ENCODE results near the gene CHST15. TPM values are rescaled to one million over a fixed set of nuclear protein-coding genes. Genes with fewer than 3 reads are reported as not detected.

The CHST15 gene
- total and polyA plus RNA-seq, 7 donors: 2.4 to 57.9 (median 29.9) TPM

DNA sequence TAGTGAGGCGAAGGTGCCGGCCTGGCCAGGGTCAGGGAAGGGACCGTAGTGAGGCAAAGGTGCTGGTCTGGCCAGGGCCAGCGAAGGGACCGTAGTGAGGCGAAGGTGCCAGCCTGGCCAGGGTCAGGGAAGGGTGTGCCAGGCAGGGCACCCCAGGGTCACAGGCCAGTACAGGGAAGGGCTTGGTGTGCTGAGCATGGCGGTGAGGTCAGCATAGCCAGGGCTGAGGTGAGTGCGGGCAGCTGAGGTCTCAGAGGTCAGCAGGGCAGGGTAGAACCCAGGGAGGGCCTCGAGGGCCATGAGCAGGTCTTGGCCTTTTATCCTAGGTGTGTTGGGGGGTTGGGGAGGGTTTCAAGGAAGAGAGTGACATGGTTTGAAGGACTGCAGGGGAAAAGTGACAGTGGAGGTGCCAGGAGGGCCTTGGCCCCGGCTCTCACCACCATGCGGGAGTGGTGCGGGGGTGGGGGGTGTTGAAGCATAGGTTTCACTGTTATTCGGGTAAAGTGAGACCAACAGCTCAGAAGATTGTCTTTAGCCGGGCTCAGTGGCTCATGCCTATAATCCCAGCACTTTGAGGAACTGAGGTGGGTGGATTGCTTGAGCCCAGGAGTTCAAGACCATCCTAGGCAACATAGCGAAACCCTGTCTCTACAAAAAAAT is 93.3 kb downstream of the CHST15 start:
- WGBS, 2 donors: 91 to 93% methylated on average over 15 of the region's 15 CpGs
- H3K9me3 ChIP-seq: no peaks in the 10 kb centered on the region
- H3K4me3 ChIP-seq: no peak overlapping the region
- H3K4me1 ChIP-seq: peaks cover 0 to 28% (median 22%) of the 10 kb centered on the region in 4 donors
- no peaks in the 10 kb centered on the region for H3K36me3 ChIP-seq
- TF ChIP-seq POLR2A (IDR thresholded peaks at IDR 0.05) (no peak), EP300 (IDR thresholded peaks at IDR 0.05) (no peak), POLR2AphosphoS5 (IDR thresholded peaks at IDR 0.05) (no peak)
- TF ChIP-seq, protein P1, sequence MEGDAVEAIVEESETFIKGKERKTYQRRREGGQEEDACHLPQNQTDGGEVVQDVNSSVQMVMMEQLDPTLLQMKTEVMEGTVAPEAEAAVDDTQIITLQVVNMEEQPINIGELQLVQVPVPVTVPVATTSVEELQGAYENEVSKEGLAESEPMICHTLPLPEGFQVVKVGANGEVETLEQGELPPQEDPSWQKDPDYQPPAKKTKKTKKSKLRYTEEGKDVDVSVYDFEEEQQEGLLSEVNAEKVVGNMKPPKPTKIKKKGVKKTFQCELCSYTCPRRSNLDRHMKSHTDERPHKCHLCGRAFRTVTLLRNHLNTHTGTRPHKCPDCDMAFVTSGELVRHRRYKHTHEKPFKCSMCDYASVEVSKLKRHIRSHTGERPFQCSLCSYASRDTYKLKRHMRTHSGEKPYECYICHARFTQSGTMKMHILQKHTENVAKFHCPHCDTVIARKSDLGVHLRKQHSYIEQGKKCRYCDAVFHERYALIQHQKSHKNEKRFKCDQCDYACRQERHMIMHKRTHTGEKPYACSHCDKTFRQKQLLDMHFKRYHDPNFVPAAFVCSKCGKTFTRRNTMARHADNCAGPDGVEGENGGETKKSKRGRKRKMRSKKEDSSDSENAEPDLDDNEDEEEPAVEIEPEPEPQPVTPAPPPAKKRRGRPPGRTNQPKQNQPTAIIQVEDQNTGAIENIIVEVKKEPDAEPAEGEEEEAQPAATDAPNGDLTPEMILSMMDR (IDR thresholded peaks at IDR 0.05): no peak
- H3K27ac ChIP-seq: no peak overlapping the region
- intact Hi-C loops (cut with DNase I): loop anchor here (10.0 kb wide), 1 partner anchor 525 kb away; no protein-coding TSS in a partner anchor
- no peak for DNase-seq
- no peaks in the 10 kb centered on the region for H3K27me3 ChIP-seq

DNA sequence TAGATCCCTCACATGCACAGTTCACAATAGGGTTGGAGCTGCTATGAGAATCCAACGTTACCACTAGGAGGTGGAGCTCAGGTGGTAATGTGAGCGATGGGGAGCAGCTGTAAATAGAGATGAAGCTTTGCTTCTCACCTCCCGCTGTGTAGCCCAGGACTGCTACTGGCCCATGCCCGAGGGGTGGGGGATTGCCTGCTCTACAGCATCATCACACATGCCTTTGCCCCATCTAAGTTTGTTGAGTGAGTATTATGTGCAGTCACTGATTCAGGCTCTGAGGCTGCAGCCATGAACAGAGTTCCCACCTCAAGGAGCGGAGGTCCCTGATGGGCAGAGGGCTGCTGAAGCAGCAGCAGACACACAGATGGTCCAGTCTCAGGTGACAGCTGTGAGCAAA is 94.1 kb downstream of the CHST15 start:
- peaks cover 0 to 2% (median 1%) of the 10 kb centered on the region in 3 donors for H3K27me3 ChIP-seq
- DNase-seq: no peak
- no peaks in the 10 kb centered on the region for H3K9me3 ChIP-seq
- 80 to 88% methylated on average over 5 of the region's 5 CpGs for WGBS, 2 donors
- no peak for TF ChIP-seq POLR2AphosphoS5 (IDR thresholded peaks at IDR 0.05)
- no peak for TF ChIP-seq POLR2A (IDR thresholded peaks at IDR 0.05)
- no peak for TF ChIP-seq EP300 (IDR thresholded peaks at IDR 0.05)
- TF ChIP-seq, protein P1 (IDR thresholded peaks at IDR 0.05): no peak
- peaks cover 0 to 28% (median 24%) of the 10 kb centered on the region in 4 donors for H3K4me1 ChIP-seq
- H3K4me3 ChIP-seq: no peak overlapping the region
- intact Hi-C loops (cut with DNase I): loop anchor here (10.0 kb wide), 1 partner anchor 526 kb away; no protein-coding TSS in a partner anchor
- H3K27ac ChIP-seq: no peak overlapping the region
- H3K36me3 ChIP-seq: no peaks in the 10 kb centered on the region

DNA sequence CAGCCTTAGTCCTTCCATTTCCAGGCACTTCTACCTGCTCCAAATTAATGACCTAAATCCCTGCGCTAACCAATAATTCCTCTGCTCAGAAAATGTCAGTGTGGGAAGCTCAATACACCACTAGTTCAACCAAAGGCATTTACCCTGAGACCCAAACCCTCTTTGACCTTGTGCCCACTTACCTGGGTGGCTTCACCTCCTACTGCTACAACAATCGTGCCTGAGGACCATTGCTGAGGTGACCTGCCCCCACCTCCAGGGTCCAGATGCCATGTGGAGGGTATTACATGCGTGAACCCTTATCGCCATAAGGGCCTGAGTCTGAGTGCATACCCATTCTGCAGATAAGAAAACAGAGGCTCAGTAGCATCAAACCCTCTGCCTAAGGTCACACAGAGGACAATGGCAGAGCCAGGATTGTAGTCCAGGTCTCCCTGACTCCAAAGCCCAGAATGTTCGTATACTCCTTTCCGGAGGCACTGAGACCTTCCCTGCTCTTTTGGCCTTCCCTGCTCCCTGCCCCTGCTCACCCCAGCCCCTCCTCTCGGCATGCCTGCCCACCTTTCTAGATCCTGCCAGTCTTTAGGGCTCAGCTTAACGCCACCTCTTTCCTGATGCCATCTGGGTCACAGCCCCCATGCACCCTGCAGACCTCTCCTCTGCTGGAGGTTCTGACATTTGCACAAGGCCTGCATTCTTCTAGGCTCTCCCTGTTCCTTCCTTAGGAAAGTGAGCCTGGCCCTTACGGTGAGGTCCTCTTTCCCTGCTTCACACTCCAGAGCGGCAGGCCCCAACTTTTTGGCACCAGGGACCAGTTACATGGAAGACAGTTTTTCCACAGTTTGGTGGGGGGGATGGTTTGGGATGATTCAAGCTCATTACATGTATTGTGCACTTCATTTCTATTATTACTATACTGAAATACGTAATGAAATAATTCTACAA is 94.9 kb downstream of the CHST15 start:
- Histone ChIP-seq H3K4me1 (peaks cover 0 to 23% (median 19%) of the 10 kb centered on the region in 4 donors), H3K27ac (peak overlapping the region in 2 of 4 donors; percentile 65 to 71), H3K4me3 (no peak overlapping the region), H3K27me3 (peaks cover 0 to 10% (median 8%) of the 10 kb centered on the region in 3 donors), H3K9me3 (no peaks in the 10 kb centered on the region), H3K36me3 (no peaks in the 10 kb centered on the region)
- 93% methylated on average over 11 of the region's 11 CpGs for WGBS, 2 donors
- TF ChIP-seq, protein P1 (IDR thresholded peaks at IDR 0.05): no peak
- no peak for TF ChIP-seq EP300 (IDR thresholded peaks at IDR 0.05)
- TF ChIP-seq POLR2AphosphoS5 (IDR thresholded peaks at IDR 0.05): no peak
- TF ChIP-seq POLR2A (IDR thresholded peaks at IDR 0.05): no peak
- intact Hi-C loops (cut with DNase I): loop anchor here (10.0 kb wide), 1 partner anchor 526 kb away; no protein-coding TSS in a partner anchor
- no peak for DNase-seq

DNA sequence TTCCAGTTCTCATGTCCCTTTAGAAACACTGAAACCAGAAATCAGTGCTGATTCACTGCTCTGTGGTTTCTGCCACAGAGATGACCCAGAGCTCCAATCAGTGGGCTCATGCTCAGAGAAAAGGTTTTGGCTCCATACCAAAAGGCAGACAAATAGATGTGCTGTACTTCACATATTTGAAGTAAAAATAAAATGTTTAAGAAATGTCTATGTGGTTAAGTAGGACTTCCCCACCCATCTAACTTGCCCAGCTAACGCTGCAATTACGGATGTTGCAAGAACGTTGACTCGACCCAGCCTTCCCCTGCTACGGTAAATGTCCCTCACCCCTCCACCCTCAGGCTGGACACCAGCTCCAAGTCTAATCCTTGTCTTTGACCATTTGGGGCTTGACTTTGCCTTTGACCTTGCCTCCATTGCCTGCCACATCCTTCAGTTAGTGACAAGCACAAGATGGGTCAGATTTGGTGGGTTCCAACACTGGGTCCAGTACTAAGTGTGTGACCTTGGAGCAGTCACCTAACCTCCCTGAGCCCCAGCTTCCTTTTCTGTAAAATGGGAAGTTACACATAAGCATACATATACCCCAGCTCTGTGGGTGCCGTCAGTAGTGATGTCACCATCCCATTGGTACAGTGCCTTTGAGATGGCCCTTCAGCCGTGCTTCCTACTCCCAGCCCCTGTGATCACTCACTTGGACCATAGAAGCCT is 95.8 kb downstream of the CHST15 start:
- DNase-seq: peak; percentile 75
- no peak for TF ChIP-seq POLR2A (IDR thresholded peaks at IDR 0.05)
- TF ChIP-seq, protein P1 (IDR thresholded peaks at IDR 0.05): no peak
- TF ChIP-seq EP300 (IDR thresholded peaks at IDR 0.05): no peak
- TF ChIP-seq POLR2AphosphoS5 (IDR thresholded peaks at IDR 0.05): no peak
- peak overlapping the region in 3 of 4 donors; percentile 11 to 71 (median 65) for H3K27ac ChIP-seq
- intact Hi-C loops (cut with DNase I): loop anchor here (10.0 kb wide), 1 partner anchor 527 kb away; no protein-coding TSS in a partner anchor
- H3K9me3 ChIP-seq: no peaks in the 10 kb centered on the region
- peaks cover 0 to 23% (median 19%) of the 10 kb centered on the region in 4 donors for H3K4me1 ChIP-seq
- H3K36me3 ChIP-seq: no peaks in the 10 kb centered on the region
- H3K4me3 ChIP-seq: no peak overlapping the region
- H3K27me3 ChIP-seq: peaks cover under 1 to 10% (median 8%) of the 10 kb centered on the region in 3 donors
- WGBS, 2 donors: 35 to 43% methylated on average over 7 of the region's 7 CpGs

Data from sigmoid colon (tissue), 7 donors.